HEK293 (cell line): Measurements from ENCODE around the gene CSRNP2.

Experiments used
- CTCF ChIA-PET: fragments of 350-600 bp; formaldehyde crosslinking; extraction: SDS; loops from one replicate; lab custom pipeline; 2021; ENCODE audit warnings: antibody characterized with exemption; lab: Yijun Ruan, JAX
- POLR2A ChIA-PET: fragments of 300-600 bp; formaldehyde crosslinking; extraction: SDS; loops from one replicate; lab custom pipeline; 2020; ENCODE audit warnings: antibody characterized with exemption, inconsistent platforms; lab: Yijun Ruan, JAX
- H3K27ac ChIP-seq: fragments of 200-500 bp; sonication (Bioruptor generic); 2 replicates; pipeline ENCODE4 v1.5.1; 2014; ENCODE audit warnings: low read depth, low read length, control low read depth, inconsistent platforms; ENCODE audit errors: extremely low read depth
- H3K36me3 ChIP-seq, 2 experiments: fragments of 200-500 bp in 1 of 2; sonication (Bioruptor generic) in 1 of 2; 1 replicate in 1 of 2; 2 replicates in 1 of 2; pipeline ENCODE4 v1.5.1; 2014 to 2017; ENCODE audit warnings: inconsistent platforms in 2 of 2, low read length in 2 of 2; ENCODE audit not compliant: control insufficient read depth in 2 of 2, insufficient read depth in 1 of 2
- H3K4me1 ChIP-seq: fragments of 200-500 bp; sonication (Bioruptor generic); 2 replicates; pipeline ENCODE4 v1.5.1; 2014; ENCODE audit warnings: mild to moderate bottlenecking, low read length, inconsistent platforms; ENCODE audit not compliant: control insufficient read depth, insufficient read depth
- H3K4me3 ChIP-seq: 2 replicates; pipeline ENCODE4 v1.5.1; 2011; ENCODE audit warnings: low read depth, mild to moderate bottlenecking, control low read depth, low read length, moderate library complexity
- H3K9me3 ChIP-seq: fragments of 200-500 bp; sonication (Bioruptor generic); 2 replicates; pipeline ENCODE4 v1.5.1; 2014; ENCODE audit warnings: low read depth, low read length, inconsistent platforms; ENCODE audit not compliant: control insufficient read depth, insufficient read depth
- ZFP3 ChIP-seq: fragments of 450-650 bp; formaldehyde crosslinking; IDR thresholded peaks from 2 replicates; pipeline ENCODE4 v1.5.1; 2016; ENCODE audit warnings: low read depth, missing biosample characterization, missing genetic modification characterization
- ZNF221 ChIP-seq: fragments of 450-650 bp; formaldehyde crosslinking; IDR thresholded peaks from 2 replicates; pipeline ENCODE4 v1.5.1; 2017; ENCODE audit warnings: missing biosample characterization, missing genetic modification characterization, borderline replicate concordance
- ZNF302 ChIP-seq: fragments of 450-650 bp; formaldehyde crosslinking; IDR thresholded peaks from 2 replicates; pipeline ENCODE4 v1.5.1; 2016; ENCODE audit warnings: missing biosample characterization, missing genetic modification characterization, low read depth
- ZNF335 ChIP-seq: fragments of 450-650 bp; formaldehyde crosslinking; conservative IDR thresholded peaks from 2 replicates; pipeline ENCODE4 v1.5.1; 2016; ENCODE audit warnings: missing biosample characterization, missing genetic modification characterization
- ZNF366 ChIP-seq: fragments of 450-650 bp; formaldehyde crosslinking; conservative IDR thresholded peaks from 2 replicates; pipeline ENCODE4 v1.5.1; 2016; ENCODE audit warnings: missing biosample characterization, missing genetic modification characterization
- ZNF48 ChIP-seq: fragments of 450-650 bp; formaldehyde crosslinking; IDR thresholded peaks from 2 replicates; pipeline ENCODE4 v1.5.1; 2016; ENCODE audit warnings: missing biosample characterization, missing genetic modification characterization
- ZNF521 ChIP-seq: fragments of 450-650 bp; formaldehyde crosslinking; IDR thresholded peaks from 2 replicates; pipeline ENCODE4 v1.5.1; 2017; ENCODE audit warnings: missing biosample characterization, mild to moderate bottlenecking, missing genetic modification characterization
- TF ChIP-seq, protein P1 (sequence below): fragments of 450-650 bp; formaldehyde crosslinking; IDR thresholded peaks from 2 replicates; pipeline ENCODE4 v1.5.1; 2017; ENCODE audit warnings: missing biosample characterization, missing genetic modification characterization
- TF ChIP-seq, protein P2 (sequence below): fragments of 450-650 bp; formaldehyde crosslinking; IDR thresholded peaks from 2 replicates; pipeline ENCODE4 v1.5.1; 2016; ENCODE audit warnings: missing biosample characterization, missing genetic modification characterization, low read depth
- TF ChIP-seq, protein P3 (sequence below): fragments of 450-650 bp; formaldehyde crosslinking; IDR thresholded peaks from 2 replicates; pipeline ENCODE4 v1.5.1; 2017; ENCODE audit warnings: missing biosample characterization, mild to moderate bottlenecking, missing genetic modification characterization, moderate library complexity
- TF ChIP-seq, protein P4 (sequence below): fragments of 450-650 bp; formaldehyde crosslinking; IDR thresholded peaks from 2 replicates; pipeline ENCODE4 v1.5.1; 2016; ENCODE audit warnings: missing biosample characterization, missing genetic modification characterization

Gene CSRNP2

GRCh38 chr12:51131745-51132521 lies 48.5 kb upstream of the CSRNP2 start (continued):
- TF ChIP-seq ZNF521 (no peak), ZNF302 (tag by site-specific recombination) (no peak), ZNF48 (tag by site-specific recombination) (no peak), ZFP3 (no peak), ZNF366 (tag by site-specific recombination) (0 out of 2 replicates have a peak, but pooled peaks have one; percentile 16)
- TF ChIP-seq, protein P1, sequence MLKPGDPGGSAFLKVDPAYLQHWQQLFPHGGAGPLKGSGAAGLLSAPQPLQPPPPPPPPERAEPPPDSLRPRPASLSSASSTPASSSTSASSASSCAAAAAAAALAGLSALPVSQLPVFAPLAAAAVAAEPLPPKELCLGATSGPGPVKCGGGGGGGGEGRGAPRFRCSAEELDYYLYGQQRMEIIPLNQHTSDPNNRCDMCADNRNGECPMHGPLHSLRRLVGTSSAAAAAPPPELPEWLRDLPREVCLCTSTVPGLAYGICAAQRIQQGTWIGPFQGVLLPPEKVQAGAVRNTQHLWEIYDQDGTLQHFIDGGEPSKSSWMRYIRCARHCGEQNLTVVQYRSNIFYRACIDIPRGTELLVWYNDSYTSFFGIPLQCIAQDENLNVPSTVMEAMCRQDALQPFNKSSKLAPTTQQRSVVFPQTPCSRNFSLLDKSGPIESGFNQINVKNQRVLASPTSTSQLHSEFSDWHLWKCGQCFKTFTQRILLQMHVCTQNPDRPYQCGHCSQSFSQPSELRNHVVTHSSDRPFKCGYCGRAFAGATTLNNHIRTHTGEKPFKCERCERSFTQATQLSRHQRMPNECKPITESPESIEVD (tag by site-specific recombination) = 0 out of 2 replicates have a peak, but pooled peaks have one; percentile 25

GRCh38 chr12:51128919-51129318 lies 45.5 kb upstream of the CSRNP2 start:
- no peak overlapping the region for H3K27ac ChIP-seq

More at GRCh38 chr12:51128919-51129318, 45.5 kb upstream of the CSRNP2 start:
- POLR2A ChIA-PET = interaction anchor here (0.6 to 0.8 kb wide), 3 partner anchors 40 to 226 kb away, joined by 4 to 5 read pairs (median 4); no protein-coding TSS in a partner anchor
- CTCF ChIA-PET = no interaction called here
- H3K36me3 ChIP-seq = peaks cover 0 to 9% of the 10 kb centered on the region in 2 experiments; a peak in 2 of 3 replicates
- H3K4me1 ChIP-seq = peaks cover 16% of the 10 kb centered on the region
- TF ChIP-seq, protein P2, sequence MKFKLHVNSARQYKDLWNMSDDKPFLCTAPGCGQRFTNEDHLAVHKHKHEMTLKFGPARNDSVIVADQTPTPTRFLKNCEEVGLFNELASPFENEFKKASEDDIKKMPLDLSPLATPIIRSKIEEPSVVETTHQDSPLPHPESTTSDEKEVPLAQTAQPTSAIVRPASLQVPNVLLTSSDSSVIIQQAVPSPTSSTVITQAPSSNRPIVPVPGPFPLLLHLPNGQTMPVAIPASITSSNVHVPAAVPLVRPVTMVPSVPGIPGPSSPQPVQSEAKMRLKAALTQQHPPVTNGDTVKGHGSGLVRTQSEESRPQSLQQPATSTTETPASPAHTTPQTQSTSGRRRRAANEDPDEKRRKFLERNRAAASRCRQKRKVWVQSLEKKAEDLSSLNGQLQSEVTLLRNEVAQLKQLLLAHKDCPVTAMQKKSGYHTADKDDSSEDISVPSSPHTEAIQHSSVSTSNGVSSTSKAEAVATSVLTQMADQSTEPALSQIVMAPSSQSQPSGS (tag by site-specific recombination) = 0 out of 2 replicates have a peak, but pooled peaks have one; percentile 21
- TF ChIP-seq ZNF335 (peak; percentile 40; the same call in 1 of the 2 replicates), ZNF221 (tag by site-specific recombination) (no peak)
- TF ChIP-seq, protein P3, sequence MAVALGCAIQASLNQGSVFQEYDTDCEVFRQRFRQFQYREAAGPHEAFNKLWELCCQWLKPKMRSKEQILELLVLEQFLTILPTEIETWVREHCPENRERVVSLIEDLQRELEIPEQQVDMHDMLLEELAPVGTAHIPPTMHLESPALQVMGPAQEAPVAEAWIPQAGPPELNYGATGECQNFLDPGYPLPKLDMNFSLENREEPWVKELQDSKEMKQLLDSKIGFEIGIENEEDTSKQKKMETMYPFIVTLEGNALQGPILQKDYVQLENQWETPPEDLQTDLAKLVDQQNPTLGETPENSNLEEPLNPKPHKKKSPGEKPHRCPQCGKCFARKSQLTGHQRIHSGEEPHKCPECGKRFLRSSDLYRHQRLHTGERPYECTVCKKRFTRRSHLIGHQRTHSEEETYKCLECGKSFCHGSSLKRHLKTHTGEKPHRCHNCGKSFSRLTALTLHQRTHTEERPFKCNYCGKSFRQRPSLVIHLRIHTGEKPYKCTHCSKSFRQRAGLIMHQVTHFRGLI (tag by site-specific recombination) = no peak
- TF ChIP-seq, protein P4, sequence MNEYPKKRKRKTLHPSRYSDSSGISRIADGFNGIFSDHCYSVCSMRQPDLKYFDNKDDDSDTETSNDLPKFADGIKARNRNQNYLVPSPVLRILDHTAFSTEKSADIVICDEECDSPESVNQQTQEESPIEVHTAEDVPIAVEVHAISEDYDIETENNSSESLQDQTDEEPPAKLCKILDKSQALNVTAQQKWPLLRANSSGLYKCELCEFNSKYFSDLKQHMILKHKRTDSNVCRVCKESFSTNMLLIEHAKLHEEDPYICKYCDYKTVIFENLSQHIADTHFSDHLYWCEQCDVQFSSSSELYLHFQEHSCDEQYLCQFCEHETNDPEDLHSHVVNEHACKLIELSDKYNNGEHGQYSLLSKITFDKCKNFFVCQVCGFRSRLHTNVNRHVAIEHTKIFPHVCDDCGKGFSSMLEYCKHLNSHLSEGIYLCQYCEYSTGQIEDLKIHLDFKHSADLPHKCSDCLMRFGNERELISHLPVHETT (tag by site-specific recombination) = no peak
- TF ChIP-seq, protein P1 (tag by site-specific recombination) = peak; percentile 63
- H3K4me3 ChIP-seq = no peak overlapping the region
- no peaks in the 10 kb centered on the region for H3K9me3 ChIP-seq
